IMR-90 (cell line): ENCODE data around the gene ALDH2.
"Not testable (repeated sequence)": the region's sequence is repeated elsewhere in the genome, so short reads cannot be mapped to it uniquely, and the experiment has no call there.

ENCODE experiments used
- BHLHE40 ChIP-seq: fragments of 150-350 bp; IDR thresholded peaks from 2 replicates; pipeline ENCODE4 v1.6.1; 2016; ENCODE audit warnings: mild to moderate bottlenecking, low read depth, low read length
- CEBPB ChIP-seq: IDR thresholded peaks from 2 replicates; pipeline ENCODE4 v1.6.1; 2012; ENCODE audit warnings: low read depth, low read length, improper control_type of control experiment
- CHD1 ChIP-seq: IDR thresholded peaks from 2 replicates; pipeline ENCODE4 v1.6.1; 2012; ENCODE audit warnings: low read depth, low read length, improper control_type of control experiment
- FOS ChIP-seq: fragments of 150-350 bp; IDR thresholded peaks from 2 replicates; pipeline ENCODE4 v1.6.1; 2016; ENCODE audit warnings: low read depth, low read length
- MAFK ChIP-seq: IDR thresholded peaks from 2 replicates; pipeline ENCODE4 v1.6.1; 2012; ENCODE audit warnings: low read depth, low read length, improper control_type of control experiment
- MAZ ChIP-seq: IDR thresholded peaks from 2 replicates; pipeline ENCODE4 v1.6.1; 2012; ENCODE audit warnings: low read depth, mild to moderate bottlenecking, low read length, improper control_type of control experiment, moderate library complexity, borderline replicate concordance
- MXI1 ChIP-seq: IDR thresholded peaks from 2 replicates; pipeline ENCODE4 v1.6.1; 2012; ENCODE audit warnings: low read depth, mild to moderate bottlenecking, low read length, moderate library complexity, borderline replicate concordance
- POLR2A ChIP-seq: IDR thresholded peaks from 2 replicates; pipeline ENCODE4 v1.6.1; 2012; ENCODE audit warnings: mild to moderate bottlenecking, low read depth, low read length
- RAD21 ChIP-seq: IDR thresholded peaks from 2 replicates; pipeline ENCODE4 v1.6.1; 2012; ENCODE audit warnings: low read length, improper control_type of control experiment
- RCOR1 ChIP-seq: IDR thresholded peaks from 2 replicates; pipeline ENCODE4 v1.6.1; 2012; ENCODE audit warnings: mild to moderate bottlenecking, low read length, improper control_type of control experiment; ENCODE audit not compliant: insufficient replicate concordance
- RFX5 ChIP-seq: IDR thresholded peaks from 2 replicates; pipeline ENCODE4 v1.8.0; 2012; ENCODE audit warnings: low read depth, mild to moderate bottlenecking, low read length, moderate library complexity
- TF ChIP-seq, protein P1 (sequence below): fragments of 150-350 bp; IDR thresholded peaks from 2 replicates; pipeline ENCODE4 v1.6.1; 2017; ENCODE audit warnings: mild to moderate bottlenecking, antibody characterized with exemption, low read length, low read depth
- TF ChIP-seq, protein P2 (sequence below): conservative IDR thresholded peaks from 2 replicates; pipeline ENCODE4 v1.5.1; 2012; ENCODE audit warnings: mild to moderate bottlenecking, low read depth, low read length, improper control_type of control experiment
- TF ChIP-seq, protein P3 (sequence below): fragments of 150-350 bp; IDR thresholded peaks from 2 replicates; pipeline ENCODE4 v1.6.1; 2016; ENCODE audit warnings: low read depth, mild to moderate bottlenecking, low read length, moderate library complexity, borderline replicate concordance

DNA sequence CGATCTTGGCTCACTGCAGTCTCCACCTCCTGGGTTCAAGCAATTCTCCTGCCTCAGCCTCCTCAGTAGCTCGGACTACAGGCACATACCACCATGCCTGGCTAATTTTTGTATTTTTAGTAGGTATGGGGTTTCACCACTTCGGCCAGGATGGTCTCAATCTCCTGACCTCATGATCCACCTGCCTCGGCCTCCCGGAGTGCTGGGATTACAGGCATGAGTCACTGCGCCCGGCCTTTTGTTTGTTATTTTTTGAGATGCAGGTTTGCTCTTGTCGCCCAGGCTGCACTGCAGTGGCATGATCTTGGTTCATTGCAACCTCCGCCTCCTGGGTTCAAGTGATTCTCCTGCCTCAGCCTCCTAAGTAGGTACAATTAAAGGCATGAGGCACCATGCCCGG is 47.4 kb upstream of the ALDH2 start:
- not testable (repeated sequence) for TF ChIP-seq MXI1, FOS, BHLHE40, CEBPB, POLR2A, RAD21, RCOR1, RFX5, MAZ, CHD1, MAFK
- TF ChIP-seq, protein P1, sequence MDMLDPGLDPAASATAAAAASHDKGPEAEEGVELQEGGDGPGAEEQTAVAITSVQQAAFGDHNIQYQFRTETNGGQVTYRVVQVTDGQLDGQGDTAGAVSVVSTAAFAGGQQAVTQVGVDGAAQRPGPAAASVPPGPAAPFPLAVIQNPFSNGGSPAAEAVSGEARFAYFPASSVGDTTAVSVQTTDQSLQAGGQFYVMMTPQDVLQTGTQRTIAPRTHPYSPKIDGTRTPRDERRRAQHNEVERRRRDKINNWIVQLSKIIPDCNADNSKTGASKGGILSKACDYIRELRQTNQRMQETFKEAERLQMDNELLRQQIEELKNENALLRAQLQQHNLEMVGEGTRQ = not testable (repeated sequence)
- TF ChIP-seq, protein P2, sequence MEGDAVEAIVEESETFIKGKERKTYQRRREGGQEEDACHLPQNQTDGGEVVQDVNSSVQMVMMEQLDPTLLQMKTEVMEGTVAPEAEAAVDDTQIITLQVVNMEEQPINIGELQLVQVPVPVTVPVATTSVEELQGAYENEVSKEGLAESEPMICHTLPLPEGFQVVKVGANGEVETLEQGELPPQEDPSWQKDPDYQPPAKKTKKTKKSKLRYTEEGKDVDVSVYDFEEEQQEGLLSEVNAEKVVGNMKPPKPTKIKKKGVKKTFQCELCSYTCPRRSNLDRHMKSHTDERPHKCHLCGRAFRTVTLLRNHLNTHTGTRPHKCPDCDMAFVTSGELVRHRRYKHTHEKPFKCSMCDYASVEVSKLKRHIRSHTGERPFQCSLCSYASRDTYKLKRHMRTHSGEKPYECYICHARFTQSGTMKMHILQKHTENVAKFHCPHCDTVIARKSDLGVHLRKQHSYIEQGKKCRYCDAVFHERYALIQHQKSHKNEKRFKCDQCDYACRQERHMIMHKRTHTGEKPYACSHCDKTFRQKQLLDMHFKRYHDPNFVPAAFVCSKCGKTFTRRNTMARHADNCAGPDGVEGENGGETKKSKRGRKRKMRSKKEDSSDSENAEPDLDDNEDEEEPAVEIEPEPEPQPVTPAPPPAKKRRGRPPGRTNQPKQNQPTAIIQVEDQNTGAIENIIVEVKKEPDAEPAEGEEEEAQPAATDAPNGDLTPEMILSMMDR = not testable (repeated sequence)
- TF ChIP-seq, protein P3, sequence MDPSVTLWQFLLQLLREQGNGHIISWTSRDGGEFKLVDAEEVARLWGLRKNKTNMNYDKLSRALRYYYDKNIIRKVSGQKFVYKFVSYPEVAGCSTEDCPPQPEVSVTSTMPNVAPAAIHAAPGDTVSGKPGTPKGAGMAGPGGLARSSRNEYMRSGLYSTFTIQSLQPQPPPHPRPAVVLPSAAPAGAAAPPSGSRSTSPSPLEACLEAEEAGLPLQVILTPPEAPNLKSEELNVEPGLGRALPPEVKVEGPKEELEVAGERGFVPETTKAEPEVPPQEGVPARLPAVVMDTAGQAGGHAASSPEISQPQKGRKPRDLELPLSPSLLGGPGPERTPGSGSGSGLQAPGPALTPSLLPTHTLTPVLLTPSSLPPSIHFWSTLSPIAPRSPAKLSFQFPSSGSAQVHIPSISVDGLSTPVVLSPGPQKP = not testable (repeated sequence)
